Esophagus muscularis mucosa (tissue), 4 donors: Measurements from ENCODE around the gene QSOX2. TPM values are rescaled to one million over a fixed set of nuclear protein-coding genes. Genes with fewer than 3 reads are reported as not detected.

Experiments
- DNase-seq: peaks from one replicate; pipeline ENCODE4 v3.0.0-alpha.2; 2017; ENCODE audit errors: extremely low spot score
- H3K27ac ChIP-seq, 4 donors: fragments of 200-600 bp; sonication (generic); replicated peaks in 1 of 4; 1 replicate in 3 of 4; 2 replicates in 1 of 4; pipeline ENCODE4 v1.5.1; 2016 to 2019; ENCODE audit warnings: mild to moderate bottlenecking in 1 of 4
- H3K27me3 ChIP-seq, 4 donors: fragments of 200-600 bp; sonication (generic); one replicate each; pipeline versions ENCODE4 v1.5.1 to v1.6.0; 2016 to 2019
- H3K36me3 ChIP-seq, 4 donors: fragments of 200-600 bp; sonication (generic); one replicate each; pipeline ENCODE4 v1.5.1; 2016 to 2019
- H3K4me1 ChIP-seq, 4 donors: fragments of 200-600 bp; sonication (generic); one replicate each; pipeline ENCODE4 v1.5.1; 2016 to 2019
- H3K4me3 ChIP-seq, 4 donors: fragments of 200-600 bp; sonication (generic); 1 replicate in 2 of 4; 2 replicates in 2 of 4; pipeline ENCODE4 v1.5.1; 2016 to 2019; ENCODE audit warnings: mild to moderate bottlenecking in 4 of 4, moderate library complexity in 1 of 4
- H3K9me3 ChIP-seq, 4 donors: fragments of 200-600 bp; sonication (generic); 1 replicate in 3 of 4; 2 replicates in 1 of 4; pipeline ENCODE4 v1.5.1; 2016 to 2019
- EP300 ChIP-seq: sonication (generic); formaldehyde crosslinking; IDR thresholded peaks from one replicate; pipeline ENCODE4 v1.6.1; 2017; ENCODE audit warnings: antibody characterized with exemption
- POLR2A ChIP-seq: fragments of 450-650 bp; IDR thresholded peaks from one replicate; pipeline ENCODE4 v1.6.1; 2017; ENCODE audit warnings: antibody characterized with exemption, moderate library complexity, mild to moderate bottlenecking, low read depth
- POLR2AphosphoS5 ChIP-seq, 2 donors: sonication (generic); formaldehyde crosslinking; IDR thresholded peaks; one replicate each; pipeline ENCODE4 v1.6.1; 2017; ENCODE audit warnings: antibody characterized with exemption in 2 of 2
- WGBS: methylation state at CpG from one replicate; pipeline ENCODE4 v1.1.5; 2018; 5-methylcytosine and 5-hydroxymethylcytosine counted together
- intact Hi-C: fragments of 100-400 bp; cut with DNase I; formaldehyde crosslinking; loops from one replicate; pipeline ENCODE4 v1.15.1; 2023
- total RNA-seq, 4 donors: library from RNA; depleted of rRNA; stranded (reverse); fragments of >200 nt; gene quantifications; one replicate each; pipeline versions ENCODE4 v1.1.0 to v1.2.1, GENCODE V29; 2016
- TF ChIP-seq, protein P1 (sequence below), 3 experiments: fragments of 200-600 bp in 2 of 3; fragments of 450-650 bp in 1 of 3; sonication (generic) in 2 of 3; IDR thresholded peaks; one replicate each; pipeline ENCODE4 v1.5.1; 2017 to 2019; ENCODE audit warnings: antibody characterized with exemption in 3 of 3, mild to moderate bottlenecking in 2 of 3, moderate library complexity in 1 of 3

QSOX2 gene
- total RNA-seq, 4 donors from 2014 or later = 5.4 to 7.6 (median 6.3) TPM

DNA sequence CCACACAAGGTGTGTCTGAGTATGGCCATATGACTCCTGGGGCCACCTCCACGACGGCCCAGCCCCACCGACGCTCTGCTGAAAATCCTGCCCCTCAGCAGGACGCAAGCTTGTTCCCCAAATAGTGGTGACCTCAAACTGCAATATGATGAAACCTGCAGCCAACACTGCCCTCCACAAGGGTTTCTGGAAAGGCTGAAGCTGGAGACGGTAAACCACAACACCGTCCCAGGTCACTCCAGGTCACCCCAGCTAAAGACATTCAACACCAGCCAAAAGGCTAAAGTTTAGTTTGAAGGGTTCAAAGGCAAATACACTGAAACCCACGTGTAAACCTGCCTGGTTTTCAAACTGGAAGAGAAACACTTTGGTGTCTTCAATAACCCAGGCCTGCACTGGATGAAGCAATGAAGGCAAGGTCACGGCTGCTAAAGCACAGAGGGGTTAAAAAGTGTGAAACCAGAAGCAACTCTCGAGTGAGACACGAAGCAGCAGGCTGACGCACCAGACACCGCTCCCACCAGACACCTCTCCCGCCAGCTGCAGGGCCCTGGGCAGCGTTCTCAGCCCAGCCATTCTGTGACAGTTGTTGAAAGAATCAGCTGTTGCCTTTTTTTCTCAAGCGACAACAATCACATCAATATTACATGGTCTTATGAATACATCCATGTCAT, 38.9 kb downstream of the QSOX2 start:
- Histone ChIP-seq H3K4me3 (no peak overlapping the region), H3K4me1 (peaks cover 0 to 25% (median 9%) of the 10 kb centered on the region in 4 donors), H3K9me3 (no peaks in the 10 kb centered on the region), H3K27me3 (peaks cover 0 to 42% (median 31%) of the 10 kb centered on the region in 4 donors), H3K27ac (no peak overlapping the region), H3K36me3 (peaks cover 9 to 48% (median 29%) of the 10 kb centered on the region in 4 donors)
- TF ChIP-seq POLR2AphosphoS5 (IDR thresholded peaks at IDR 0.05) = no peak
- no peak for TF ChIP-seq EP300
- TF ChIP-seq POLR2A = no peak
- TF ChIP-seq, protein P1, sequence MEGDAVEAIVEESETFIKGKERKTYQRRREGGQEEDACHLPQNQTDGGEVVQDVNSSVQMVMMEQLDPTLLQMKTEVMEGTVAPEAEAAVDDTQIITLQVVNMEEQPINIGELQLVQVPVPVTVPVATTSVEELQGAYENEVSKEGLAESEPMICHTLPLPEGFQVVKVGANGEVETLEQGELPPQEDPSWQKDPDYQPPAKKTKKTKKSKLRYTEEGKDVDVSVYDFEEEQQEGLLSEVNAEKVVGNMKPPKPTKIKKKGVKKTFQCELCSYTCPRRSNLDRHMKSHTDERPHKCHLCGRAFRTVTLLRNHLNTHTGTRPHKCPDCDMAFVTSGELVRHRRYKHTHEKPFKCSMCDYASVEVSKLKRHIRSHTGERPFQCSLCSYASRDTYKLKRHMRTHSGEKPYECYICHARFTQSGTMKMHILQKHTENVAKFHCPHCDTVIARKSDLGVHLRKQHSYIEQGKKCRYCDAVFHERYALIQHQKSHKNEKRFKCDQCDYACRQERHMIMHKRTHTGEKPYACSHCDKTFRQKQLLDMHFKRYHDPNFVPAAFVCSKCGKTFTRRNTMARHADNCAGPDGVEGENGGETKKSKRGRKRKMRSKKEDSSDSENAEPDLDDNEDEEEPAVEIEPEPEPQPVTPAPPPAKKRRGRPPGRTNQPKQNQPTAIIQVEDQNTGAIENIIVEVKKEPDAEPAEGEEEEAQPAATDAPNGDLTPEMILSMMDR (IDR thresholded peaks at IDR 0.05) = no peak
- 76% methylated on average over 16 of the region's 16 CpGs for WGBS
- DNase-seq = no peak
- intact Hi-C loops = no loop called here

DNA sequence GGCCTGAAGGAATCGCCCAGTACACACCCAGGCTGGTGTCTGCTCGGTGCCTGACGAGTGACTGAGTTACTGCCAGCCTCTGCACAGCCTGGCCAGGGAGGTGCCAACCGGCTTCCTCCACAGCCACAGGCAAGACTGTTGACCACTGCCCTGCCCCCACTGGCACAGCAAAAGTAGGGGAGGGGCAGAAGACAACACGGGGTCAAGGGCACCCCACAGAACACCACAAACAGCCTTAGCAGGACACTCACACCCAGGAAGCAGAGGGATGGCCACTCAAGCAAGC, 40.0 kb downstream of the QSOX2 start:
- intact Hi-C loops = no loop called here
- H3K36me3 ChIP-seq = peaks cover 9 to 37% (median 19%) of the 10 kb centered on the region in 4 donors
- H3K9me3 ChIP-seq = no peaks in the 10 kb centered on the region
- no peak overlapping the region for H3K27ac ChIP-seq
- peaks cover 0 to 29% (median 9%) of the 10 kb centered on the region in 4 donors for H3K4me1 ChIP-seq
- 72% methylated on average over 2 of the region's 5 CpGs for WGBS
- no peak for DNase-seq
- H3K4me3 ChIP-seq = no peak overlapping the region
- H3K27me3 ChIP-seq = peaks cover 0 to 53% (median 40%) of the 10 kb centered on the region in 4 donors
- TF ChIP-seq POLR2AphosphoS5 (IDR thresholded peaks at IDR 0.05) (no peak), EP300 (no peak), POLR2A (no peak)
- TF ChIP-seq, protein P1 (IDR thresholded peaks at IDR 0.05) = no peak

DNA sequence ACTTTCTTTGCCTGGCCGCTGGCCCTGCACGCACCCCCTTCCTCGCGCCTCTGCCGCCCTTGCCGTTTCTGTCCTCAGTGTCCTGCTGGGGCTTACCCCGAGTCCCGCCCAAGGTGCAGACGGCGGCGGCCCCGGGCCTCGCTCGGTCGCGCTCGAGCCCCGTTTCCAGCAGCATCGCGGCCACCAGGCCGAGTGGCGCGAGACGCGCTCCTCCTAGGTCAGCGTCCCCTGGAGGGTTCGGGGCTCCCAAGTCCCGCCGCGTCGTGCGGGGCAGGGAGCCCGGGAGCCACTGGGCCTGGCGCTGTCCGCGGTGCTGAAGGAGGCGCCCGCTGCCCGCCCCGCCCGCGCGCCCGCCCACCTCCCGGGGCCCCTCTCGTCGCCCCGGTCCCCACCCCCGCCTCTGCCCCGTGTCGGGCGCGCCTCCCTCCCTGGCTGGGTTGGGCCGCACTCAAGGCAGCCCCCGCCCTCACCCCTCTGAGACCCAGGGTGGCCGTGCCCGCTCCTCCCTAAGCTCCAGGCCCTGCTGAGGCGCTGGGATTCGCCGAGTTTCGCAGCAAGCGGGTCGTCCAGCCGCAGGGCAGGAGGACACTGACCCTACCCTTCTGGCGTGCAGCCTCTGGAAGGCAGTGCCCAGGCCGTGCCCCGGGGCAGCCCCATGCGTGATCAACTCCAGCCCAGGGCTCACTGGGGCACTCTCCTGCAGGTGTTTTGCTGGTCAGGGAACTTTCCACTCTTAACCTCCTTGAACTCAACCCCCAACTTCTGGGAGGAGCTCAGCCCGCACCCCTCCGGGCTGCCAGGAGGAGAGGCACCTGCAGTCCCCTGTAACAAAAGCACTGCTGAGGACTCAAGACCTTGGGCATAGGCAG, 40.5 kb downstream of the QSOX2 start, which contains the start of gene LHX3:
TSS of gene LHX3 (minus strand) at position 291 of the 869 bp plus-strand sequence. CDS start at position 175, 116 bp downstream.
- no peak for DNase-seq
- H3K4me1 ChIP-seq = peaks cover 0 to 29% (median 9%) of the 10 kb centered on the region in 4 donors
- WGBS = 16% methylated on average over 10 of the region's 70 CpGs

DNA sequence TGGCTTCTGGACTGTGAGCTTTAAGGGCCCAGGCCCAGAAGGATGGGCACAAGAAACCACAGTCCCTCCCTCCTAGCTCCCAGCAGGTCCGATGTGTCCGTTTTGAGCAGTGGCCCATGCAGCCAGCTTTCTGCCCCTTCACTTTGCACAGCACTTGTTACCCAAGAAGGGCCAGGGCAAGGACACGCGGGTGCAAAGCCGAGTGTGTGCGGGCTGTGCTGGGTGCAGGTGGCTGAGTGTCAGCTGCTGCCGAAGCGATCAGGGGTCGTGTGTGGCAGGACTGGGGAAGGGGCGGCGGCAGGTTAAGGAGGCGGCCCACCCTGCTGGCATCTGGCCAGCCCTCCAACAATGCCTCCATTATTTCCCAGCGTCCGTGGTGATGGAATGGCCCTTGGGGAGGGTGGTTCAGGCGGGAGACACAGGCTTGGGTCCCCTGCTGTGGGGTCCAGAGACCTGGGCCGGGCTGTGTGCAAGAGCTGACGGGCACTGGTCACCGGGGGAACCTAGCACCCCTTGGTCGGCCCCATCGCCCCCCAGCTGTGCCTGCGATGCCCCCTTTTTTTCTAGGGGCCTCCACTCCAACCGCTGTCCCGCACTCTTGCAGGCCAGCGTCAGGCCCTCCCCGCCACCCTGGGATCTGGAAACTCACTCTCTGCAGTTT, 41.3 kb downstream of the QSOX2 start:
- intact Hi-C loops = no loop called here
- Histone ChIP-seq H3K4me3 (no peak overlapping the region), H3K4me1 (peaks cover 0 to 36% (median 13%) of the 10 kb centered on the region in 4 donors), H3K9me3 (no peaks in the 10 kb centered on the region), H3K27ac (no peak overlapping the region), H3K36me3 (peaks cover 0 to 25% (median 13%) of the 10 kb centered on the region in 4 donors), H3K27me3 (peaks cover 0 to 67% (median 54%) of the 10 kb centered on the region in 4 donors)
- TF ChIP-seq POLR2AphosphoS5 (IDR thresholded peaks at IDR 0.05) (no peak), POLR2A (no peak), EP300 (no peak)
- TF ChIP-seq, protein P1 (IDR thresholded peaks at IDR 0.05) = no peak
- 53% methylated on average over 17 of the region's 25 CpGs for WGBS
- DNase-seq = no peak

More for the DNA sequence above, 40.5 kb downstream of the QSOX2 start, which contains the start of gene LHX3:
- intact Hi-C loops = no loop called here
- H3K9me3 ChIP-seq = no peaks in the 10 kb centered on the region
- TF ChIP-seq EP300 (no peak), POLR2A (no peak), POLR2AphosphoS5 (IDR thresholded peaks at IDR 0.05) (no peak)
- TF ChIP-seq, protein P1 (IDR thresholded peaks at IDR 0.05) = no peak
- H3K4me3 ChIP-seq = no peak within 1 kb of the TSS
- H3K27ac ChIP-seq = no peak within 1 kb of the TSS
- peaks cover 6 to 33% (median 17%) of the 10 kb centered on the region in 4 donors for H3K36me3 ChIP-seq
- peaks cover 0 to 59% (median 46%) of the 10 kb centered on the region in 4 donors for H3K27me3 ChIP-seq
